HG02623 (cell line): ENCODE measurements around the gene AK8.

Experiments used
- ATAC-seq: cut with Tn5 transposase; IDR thresholded peaks from one replicate; pipeline ENCODE4 v1.9.1; 2021; ENCODE audit warnings: moderate library complexity; ENCODE audit not compliant: unreplicated experiment

Gene AK8

DNA sequence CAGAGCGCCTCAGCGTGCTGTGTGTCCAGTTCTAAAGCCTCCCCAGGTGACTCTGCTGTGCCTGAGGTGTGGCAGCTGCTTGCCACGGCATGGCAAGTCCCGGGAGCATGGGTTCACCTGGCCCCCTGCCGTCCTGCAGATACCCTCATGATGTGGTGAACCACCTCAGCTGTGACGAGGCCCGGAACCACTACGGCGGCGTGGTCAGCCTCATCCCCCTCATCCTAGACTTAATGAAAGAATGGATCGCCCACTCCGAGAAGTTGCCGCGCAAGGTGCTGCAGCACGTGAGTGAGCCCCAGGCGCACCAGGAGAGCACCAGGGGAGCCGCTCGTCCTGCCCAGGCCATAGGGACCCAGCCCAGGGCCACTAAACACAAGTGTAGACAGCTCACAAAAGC is 10.1 kb upstream of the AK8 start:
- no peak for ATAC-seq

DNA sequence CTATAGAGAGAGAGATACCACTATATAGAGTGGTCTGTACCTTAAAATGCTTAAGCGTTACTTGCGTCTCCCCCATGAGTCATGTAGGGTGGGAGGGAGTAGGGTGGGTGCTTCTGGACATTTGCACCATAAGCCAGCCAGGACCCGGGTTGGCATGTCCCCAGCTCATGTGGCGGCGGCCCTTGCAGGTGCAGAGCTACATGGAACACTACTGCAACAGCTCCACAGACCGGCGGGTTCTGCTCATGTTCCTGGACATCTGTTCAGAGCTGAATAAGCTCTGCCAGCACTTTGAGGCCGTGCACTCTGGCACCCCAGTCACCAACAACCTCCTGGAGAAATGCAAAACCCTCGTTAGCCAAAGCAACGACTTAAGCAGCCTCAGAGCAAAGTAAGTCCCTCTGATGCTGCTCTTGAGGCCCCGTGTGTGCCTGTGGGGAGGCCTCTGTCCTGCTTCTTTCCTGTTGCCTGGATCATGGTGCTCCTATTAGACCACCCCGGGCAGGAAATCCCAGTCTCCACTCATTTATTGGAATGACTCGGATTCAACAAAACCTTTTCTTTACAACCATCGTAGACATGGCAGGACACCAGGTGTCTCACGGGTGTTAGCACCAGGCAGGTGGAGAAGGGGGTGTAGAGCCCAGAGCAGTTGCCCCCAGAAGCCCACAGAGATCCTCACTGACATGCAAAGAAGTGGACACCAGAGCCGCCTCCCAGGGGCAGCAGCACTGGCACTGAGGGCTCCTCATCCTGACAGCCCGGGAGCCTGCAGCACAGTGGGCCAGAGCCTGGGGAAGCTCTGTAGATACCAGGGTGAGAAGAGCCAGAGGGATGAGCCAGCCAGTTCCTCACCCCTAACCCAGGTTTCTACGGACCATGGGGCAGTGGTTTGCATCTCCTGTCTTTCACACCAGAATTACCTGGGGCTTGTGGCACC is 9.4 kb upstream of the AK8 start:
- ATAC-seq, result no peak

DNA sequence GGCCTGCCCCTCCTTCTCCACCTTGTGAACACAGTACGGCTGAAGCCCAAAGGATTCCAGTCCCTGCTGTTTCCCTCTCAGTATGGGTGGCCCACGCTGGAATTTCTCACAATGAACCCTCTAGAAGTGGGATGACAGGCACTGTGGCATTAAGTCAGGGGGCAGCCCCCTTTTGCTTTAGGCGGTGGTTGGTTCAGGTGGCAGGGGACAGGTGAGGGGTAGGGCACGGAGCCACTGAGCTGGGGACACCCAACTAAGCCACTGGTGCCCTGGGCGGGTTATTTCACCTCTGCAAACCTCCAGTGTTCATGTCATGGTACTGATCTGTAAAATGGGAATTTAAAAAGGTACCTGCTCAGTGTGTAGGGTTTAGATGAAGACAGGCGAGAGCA is 8.2 kb upstream of the AK8 start:
- no peak for ATAC-seq

DNA sequence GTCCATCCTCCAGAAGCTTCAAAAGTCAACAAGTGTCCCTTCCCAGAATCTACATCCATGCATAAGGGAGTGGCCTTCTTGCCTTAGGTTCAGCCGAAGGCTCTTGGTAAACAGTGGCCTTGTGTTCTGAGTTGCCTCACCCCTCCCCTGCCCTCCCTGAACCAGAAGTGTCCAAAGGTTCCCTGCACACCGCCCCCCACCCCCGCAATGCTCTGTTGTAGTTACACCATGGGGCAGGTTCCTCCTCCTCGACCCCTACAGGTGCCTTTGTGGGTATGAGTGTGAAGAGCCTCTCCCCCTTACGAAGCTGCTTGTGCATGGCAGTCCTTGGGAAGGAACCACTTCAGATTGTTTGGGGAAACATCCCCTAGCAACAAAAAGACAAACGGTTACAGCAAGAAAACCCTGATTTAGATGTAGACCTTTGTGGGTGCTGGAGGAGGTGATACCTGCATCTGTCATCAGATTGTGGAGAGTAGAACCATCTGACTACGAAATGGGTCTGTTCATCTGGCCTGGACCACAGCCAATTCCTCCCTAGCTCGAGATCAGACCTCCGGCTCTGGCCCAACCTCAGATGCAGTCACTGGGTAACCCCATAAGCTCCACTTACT is 7.7 kb upstream of the AK8 start:
- no peak for ATAC-seq

DNA sequence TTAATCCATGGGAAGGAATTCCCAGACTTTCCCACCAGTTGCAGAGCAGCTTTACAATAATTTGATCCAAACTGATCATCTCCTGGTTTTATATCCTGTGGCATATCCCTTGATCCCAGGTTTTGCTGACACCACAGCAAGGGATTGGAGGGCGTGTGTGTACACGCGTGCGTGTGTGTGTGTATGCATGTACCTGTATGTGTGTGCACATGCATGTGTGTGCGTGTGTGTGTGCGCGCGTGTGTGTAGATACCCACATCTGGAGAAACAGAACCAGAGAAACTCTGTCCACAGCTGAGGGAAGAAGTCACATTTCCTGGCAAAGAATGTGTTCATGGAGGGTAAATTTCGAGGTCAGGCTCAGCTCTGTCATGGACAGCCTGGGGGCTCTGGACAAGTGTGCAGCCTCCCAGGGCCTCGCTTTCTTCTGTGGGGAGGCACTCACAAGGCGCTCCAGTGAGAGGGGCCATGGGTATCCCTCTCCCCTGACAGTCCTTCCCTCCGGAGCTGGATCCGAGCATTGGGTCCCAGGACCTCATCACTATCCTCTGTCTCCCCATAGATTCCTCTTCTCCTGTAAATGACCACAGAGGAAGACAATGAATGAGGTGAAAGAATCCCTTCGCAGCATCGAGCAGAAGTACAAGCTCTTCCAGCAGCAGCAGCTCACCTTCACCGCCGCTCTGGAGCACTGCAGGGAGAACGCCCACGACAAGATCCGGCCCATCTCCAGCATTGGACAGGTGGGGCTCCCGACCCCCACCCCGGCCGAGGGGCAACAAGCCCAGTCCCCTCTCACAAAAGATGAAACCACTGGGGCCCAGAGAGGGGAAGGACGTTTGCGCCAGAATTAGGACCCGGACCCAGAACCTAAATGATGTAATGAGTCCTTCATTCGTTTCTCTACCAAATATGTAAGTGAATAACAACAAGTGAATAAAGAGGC is 5.5 kb upstream of the AK8 start:
- no peak for ATAC-seq

DNA sequence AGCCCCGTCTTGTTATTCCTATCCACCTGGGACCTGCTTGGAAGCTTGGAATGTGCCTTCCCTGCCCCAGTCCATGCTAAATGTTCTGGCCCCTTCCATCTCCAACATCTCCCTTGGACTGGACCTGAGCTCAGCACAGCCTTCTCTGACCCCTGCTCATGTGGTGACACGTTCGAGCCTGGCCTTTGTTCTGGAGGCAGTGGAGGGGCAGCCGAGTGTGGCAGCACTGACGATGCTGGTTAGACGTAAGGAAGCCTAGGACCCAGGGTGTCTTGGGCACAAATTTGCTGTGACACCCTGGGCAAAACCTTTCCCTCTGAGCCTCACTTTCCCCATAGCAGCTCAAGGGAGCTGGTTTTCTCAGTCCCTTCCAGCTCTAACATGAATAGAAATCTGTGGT is 4.5 kb upstream of the AK8 start:
- no peak for ATAC-seq

DNA sequence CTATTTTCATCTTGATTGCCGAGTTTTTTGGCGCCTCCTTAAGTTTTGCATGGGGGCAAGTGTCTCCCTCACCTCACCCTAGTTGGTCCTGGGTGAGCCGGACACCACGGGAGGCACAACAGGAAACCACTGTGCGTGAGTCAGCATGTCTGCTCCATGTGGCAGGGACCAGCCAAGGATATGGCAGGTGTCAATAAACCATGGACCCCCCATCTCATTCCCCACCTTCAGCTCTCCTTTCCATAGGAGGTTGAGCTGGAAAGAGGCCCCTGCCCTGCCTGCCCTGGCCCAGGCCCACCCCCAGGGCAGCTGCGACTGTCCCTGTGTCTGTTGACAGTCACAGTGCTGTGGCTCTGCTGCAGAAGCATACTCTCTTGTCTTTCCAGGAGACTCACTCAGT is 3.7 kb upstream of the AK8 start:
- no peak for ATAC-seq

DNA sequence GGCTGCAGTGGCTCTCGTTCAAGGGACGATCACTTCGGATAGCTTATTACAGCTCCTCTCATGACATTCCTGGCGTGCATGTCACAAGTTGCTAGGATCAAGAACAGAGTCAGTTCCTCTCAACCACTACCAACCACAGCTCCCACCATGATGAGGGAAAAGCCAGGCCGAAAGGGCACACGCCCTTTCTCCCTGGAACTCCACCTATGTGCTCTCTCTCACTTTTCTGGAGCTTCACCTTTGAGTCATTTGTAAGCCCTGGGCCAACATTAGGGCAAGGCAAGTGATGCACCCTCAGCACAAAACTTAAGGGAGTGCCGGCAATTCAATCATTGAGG is 2.2 kb upstream of the AK8 start:
- ATAC-seq, result no peak

DNA sequence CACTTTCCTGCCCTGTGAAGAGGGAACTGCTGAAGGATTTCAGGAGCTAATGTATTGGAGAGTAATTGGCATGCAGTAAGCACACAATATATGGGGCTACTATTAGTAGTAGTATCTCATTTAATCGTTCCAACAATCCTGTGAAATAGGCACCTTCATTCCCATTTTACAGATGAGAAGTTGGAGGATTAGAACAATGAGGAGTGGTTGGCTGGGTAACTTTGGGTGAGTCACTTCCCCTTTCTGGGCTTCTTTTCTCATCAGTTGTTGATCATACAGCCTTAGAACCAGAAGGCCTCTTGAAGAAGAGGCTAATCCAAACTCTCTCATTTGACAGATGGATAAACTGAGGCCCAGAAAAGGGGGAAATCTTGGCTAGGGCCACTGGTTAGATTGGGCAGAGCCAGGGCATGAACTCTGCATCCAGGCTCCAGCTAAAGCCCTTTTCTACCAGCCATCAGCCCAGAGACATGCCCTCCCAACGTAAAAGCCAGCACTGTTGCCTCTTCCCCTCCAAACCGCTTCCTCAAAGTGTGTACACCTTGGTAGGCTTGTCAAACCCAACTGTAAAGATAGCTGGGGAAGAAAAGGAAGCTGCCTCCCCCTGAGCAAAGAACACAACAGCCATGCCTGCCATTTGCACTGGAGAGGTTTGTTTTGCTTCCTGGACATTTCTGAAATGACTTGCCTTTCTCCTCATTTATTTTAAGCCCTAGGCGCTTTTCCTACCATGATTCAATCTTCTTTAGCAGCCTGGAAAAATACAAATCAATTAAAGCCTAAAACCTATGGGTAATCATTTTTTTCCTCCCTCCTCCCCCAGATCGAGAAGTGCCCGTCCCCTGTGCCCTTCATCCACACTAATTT is 1.6 kb upstream of the AK8 start:
- ATAC-seq, result no peak

DNA sequence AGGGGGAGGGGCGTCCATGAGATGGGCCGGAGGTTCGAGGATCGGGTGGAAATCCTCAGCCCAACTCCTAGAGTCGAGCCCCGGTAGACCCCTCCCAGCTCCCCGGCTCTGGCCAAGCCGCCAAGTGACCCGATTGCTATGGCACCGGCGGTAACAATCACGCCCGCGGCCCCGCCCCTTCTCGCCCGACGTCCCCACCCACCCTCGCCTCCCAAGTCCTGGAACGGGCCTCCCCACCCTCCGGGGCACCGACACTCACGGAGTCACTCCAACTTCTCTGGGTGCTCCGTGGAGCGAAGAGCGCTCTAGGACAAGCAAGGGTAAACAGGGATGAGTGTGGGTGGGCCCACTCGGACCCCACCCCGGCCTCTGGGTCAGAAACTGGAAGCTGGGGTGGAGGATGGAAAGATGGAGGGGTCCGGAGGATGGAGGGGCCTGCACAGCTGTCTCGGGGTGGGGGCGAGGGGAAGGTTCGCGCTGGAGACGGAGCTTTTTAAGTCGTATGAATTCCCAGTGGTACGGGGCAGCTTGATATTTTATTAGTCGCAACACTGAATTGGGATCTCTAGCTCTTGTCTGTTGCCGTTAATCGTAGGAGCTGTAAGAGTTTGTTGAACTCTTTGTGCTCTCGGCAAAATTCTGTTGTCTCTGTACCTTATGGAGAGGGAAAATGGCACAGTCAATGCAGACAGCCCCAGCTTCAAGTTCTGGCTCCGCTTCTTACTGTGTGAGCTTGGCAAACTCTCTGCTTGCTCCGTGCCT is 792 bp upstream of the AK8 start, which contains the start of gene SPACA9:
TSS of gene SPACA9 (plus strand) at position 204 of the 762 bp plus-strand sequence. CDS start 5,050 bp downstream, outside the sequence.
- no peak for ATAC-seq

DNA sequence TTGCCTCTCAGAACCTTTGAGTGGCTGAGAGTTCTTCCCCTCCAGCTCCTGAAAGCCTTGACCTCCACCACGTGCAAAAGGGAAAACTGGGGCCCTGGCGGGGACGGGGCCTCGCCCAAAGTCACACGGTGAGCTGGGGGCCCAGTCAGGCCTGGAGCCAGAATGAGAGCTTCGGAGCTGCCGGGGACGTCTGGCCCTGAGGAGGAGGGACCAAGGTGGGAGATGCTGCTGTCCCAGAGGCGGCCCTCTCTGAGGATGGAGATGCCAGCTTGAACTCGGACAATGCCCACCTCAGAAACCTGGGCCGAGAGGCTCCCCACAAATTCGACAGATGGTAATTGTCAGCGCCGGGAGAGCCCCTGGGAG is 643 bp downstream of the AK8 start:
- no peak for ATAC-seq

DNA sequence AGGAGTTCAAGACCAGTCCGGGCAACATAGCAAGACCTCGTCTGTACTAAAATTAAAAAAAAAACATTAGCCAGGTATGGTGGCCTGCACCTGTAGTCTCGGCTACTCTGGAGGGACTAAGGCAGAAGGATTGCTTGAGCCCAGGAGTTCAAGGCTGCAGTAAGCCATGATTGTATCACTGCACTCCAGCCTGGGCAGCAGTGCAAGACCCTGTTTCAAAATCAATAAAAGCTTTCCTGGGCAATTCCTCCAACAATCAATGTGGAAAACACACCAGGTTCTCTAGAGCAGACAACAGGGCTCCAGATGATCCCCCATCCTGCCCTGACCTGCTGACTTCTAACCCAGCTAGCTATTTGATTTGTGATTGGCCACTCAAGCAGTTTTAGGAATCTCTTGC is 1.2 kb downstream of the AK8 start:
- ATAC-seq, result no peak

DNA sequence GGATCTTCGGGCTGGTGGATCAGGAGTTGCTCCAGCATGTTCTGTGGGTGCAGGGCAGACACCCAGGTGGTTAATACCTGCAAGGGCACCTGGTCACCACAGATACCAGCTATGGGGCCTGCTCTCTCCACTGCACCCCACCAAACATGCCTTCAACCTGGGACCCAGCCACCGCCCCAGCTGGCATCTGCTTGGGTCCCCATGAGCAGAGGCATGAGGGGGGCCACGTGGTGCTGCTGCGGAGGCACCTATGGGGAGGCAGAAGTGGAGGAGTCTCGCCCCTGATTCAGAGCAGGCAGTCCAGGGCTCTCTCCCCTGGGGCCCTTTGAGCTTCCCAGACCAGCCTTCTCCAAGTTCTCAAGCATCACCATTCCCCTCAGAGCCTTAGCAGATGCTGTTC is 2.9 kb downstream of the AK8 start:
- no peak for ATAC-seq

DNA sequence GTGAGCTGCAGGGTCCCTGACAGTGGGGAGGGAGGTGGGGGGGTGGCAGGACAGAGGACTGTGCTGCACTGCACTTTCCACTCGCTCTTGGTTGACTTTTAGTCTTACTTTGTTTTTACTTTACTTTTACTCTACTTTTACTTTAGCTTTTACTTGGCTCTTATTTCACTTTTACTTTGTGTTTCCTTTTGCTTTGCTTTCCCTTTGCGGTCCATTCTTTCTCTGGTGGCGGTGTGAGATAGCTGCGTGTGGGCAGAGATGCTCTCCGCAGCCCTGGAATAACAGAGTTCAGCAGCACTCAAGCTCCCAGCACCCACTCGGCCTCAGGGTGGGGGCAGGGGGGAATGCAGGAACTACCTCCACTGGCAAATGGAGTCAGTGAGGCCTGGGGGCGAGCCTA is 4.7 kb downstream of the AK8 start:
- ATAC-seq, result no peak

DNA sequence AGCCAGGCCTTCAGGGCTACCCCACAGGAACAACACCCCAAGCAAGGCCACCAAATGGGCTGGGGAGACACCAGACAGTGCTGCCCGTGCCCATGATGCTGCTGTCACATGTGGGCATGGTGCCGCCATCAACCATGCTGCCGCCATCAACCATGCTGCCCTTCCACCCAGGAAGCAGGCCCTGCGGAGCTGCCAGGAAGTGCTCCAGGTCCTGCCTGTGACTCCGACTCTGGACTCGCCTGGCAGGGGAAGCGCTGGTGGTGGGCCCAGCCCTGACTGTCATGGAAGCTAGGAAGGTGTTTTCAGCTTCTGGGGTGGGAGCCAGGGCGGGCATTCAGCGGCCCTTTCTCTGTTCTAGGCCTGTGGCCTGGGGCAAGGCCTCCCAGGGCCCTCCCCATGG is 8.8 kb downstream of the AK8 start:
- no peak for ATAC-seq

DNA sequence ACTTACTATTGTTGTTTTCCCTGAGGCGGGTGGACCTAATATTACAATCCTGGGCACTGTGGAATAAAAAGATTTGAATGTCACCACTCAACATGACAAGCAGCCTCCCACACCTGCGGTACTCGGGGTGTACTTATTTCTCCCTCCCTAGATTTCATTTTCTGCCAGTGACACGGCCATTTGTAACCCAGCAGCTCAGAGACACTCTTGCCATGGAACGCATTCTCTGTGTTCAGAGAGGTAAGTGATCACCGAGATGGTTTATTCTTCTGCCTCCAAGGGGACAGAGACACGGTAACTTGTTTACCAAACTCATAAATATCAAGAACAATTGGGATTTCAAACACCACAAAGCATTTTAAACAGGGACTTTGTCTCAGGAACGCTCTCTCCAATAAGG is 11.2 kb downstream of the AK8 start:
- no peak for ATAC-seq

DNA sequence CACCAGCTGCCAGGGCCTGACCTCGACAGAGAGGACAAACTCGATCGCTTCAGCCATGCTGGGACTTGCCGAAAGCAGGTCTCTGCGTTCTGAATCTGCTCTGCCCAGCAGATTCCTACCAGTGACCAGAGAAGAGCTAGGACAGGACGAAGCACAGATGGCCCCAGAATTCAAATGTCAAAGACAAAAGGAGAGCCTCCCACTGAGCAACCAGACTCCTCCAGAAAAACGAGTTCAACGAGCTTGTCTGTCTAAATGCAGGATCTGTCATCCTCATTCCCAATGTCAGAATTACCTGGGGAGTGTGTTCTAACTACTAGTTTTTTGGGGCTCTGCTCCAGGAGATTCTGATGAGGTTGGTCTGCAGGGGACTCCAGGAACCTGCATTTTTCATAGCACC is 13.4 kb downstream of the AK8 start:
- ATAC-seq, result no peak

DNA sequence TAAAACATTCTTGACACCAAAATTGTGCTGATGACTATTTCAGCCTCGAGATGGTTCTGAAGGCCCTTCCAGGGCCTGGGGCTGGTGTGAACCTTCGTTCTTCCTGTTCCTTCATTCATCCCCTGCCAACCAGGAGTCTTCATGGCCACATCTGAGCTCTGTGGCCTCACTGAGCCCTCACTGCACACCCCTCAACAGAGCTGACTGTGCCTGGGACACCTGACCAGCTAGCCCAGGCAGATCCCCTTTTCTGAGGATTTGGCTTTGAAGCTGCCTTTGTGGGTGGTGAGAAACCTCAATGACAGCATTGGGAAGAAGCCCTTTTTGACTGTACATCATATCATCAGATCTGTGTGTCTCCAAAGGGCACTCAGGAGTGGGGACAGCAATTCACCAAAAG is 13.8 kb downstream of the AK8 start:
- no peak for ATAC-seq

DNA sequence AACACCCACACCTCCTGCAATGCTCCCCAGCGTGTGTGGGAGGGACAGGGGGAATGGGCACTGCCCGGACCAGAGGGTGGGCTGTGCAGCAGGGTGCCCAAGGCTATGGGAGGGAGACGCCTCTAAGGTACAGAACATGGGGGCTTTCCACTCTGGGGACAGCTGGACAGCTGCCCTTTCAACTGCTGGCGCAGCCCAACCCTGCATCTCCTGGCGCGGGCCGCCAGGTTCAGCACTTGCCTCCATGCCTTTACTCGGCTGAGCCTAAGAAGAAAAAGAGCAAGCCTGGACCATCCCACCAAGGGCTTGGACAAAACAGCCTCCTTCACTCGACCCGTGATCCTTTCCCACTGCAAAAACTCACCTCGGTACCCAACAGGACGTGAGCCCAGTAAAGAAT is 15.0 kb downstream of the AK8 start:
- no peak for ATAC-seq

DNA sequence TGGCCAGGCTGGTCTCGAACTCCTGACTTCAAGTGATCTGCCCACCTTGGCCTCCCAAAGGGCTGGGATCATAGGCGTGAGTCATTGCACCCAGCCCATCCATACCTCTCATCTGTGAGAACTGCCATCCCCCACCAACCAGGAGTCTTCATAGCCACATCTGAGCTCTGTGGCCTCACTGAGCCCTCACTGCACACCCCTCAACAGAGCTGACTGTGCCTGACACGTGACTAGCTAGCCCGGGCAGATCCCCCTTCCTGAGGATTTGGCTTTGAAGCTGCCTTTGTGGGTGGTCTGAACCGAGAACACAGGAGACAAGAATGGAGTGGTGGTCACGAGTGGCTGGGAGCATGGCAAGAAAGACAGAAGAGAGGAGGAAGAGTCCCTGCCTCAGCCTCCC is 15.6 kb downstream of the AK8 start:
- ATAC-seq, result no peak
